SK-N-MC (cell line): ENCODE data around the gene FAM200C.

ENCODE experiments used
- EZH2 ChIP-seq: fragments of 200-600 bp; sonication (generic); IDR thresholded peaks from one replicate; pipeline ENCODE4 v1.6.1; 2017; ENCODE audit warnings: antibody characterized with exemption
- POLR2AphosphoS5 ChIP-seq: IDR thresholded peaks from 2 replicates; pipeline ENCODE4 v1.6.1; 2012; ENCODE audit warnings: mild to moderate bottlenecking, low read depth, low read length, borderline replicate concordance

GRCh38 chr5:160445132-160445531 lies 45.3 kb upstream of the FAM200C start:
- no peak for TF ChIP-seq EZH2
- no peak for TF ChIP-seq POLR2AphosphoS5
